Measurements from ENCODE around the gene AKAP13. TPM values are rescaled to one million over a fixed set of nuclear protein-coding genes. Genes with fewer than 3 reads are reported as not detected.

The AKAP13 gene
- total RNA-seq, 1 donor from 2014 or later = 284 TPM

DNA sequence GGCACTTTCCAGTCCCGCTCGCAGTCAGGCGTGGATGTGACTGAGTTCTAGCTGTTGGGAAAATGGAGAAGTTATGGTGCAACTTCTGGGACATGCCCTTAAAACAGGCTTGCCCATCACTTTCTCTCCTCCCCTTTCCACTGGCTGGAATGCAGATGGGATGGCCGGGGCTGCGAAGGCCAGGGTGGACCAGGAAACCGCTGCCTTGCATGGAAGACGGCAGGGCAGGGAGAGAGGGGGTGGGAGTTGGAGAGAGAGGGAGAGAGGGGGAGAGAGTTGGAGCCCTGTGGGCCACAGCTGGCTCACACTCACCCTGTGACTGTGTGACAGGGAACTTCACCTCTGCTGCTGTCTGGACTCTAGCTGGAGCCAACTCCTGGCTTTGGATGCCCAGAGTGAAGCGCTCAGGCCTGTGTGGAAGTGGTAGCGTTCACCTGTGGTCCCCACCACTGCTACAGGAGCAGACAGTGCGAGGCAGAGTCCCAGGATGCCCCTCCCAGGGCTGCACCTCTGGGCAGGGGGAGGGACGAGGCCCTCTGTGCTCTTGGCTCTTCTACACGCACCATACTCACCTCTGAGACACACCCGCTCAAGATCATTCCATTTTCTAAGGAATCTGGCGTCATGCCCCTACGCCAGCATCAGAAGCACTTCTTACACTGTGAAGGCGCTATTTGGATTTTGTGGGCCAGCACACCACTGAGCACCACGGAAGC, 377.7 kb downstream of the AKAP13 start:
- DNase-seq = no peak
- intact Hi-C loops (cut with micrococcal nuclease) = no loop called here
- ATAC-seq = peak; percentile 2

DNA sequence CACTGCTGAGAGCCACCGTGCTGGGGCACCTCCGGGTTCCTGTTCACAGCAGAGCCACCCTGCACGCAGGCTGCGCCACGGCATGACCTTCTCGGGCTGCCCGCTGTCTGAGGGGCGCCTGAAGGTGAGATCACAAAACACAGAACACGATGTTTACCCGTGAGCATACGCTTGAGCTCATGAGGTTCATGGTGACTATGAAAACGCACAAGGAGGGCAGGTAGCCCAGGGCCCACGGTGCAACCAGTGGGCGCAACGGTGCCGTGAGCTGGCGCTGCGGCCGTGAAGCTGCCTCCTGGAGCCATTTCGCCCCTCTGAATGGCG, 378.2 kb downstream of the AKAP13 start:
- intact Hi-C loops (cut with micrococcal nuclease) = no loop called here
- DNase-seq = no peak
- ATAC-seq = no peak

DNA sequence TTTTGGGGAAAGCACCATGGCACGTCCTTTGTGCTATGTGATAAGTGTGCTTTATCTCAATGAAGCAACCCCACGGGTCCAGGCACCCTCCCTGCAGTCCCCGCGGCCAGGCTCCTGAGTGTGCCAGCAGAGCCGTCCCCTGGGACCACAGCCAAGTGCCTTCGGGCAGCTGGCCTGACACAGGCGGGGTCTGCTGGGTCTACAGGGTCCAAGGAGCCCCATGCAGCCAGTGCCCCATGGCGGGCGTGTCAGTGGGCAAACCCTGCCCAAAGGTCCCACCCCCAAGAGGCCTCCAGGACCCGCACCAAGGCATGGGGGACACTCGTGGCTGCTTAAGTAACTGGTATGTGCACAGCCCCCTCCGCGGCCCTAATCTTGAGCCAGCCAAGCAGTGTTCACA, 379.0 kb downstream of the AKAP13 start:
- intact Hi-C loops (cut with micrococcal nuclease) = no loop called here
- ATAC-seq (peak; percentile 47), DNase-seq (peak; percentile 81)

DNA sequence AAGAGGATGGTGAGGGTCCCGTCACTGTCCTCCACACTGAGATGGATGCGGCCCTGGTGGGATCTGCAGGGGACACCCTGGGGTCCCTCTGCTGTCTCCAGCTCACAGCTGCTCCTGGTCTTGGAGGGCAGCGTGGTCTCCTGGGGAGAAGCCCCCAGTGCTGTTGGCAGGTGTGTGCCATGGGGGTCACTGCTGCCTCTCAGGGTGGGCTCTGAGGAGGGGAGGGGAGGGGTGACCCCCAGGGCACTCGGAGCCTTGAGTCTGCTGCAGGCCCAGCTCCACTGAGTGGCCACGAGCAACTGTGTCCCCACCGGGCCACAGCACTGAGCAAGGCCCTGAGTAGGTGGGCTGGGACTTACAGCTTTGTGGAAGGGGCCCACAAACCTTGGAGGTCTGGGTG, 379.6 kb downstream of the AKAP13 start:
- no peak for ATAC-seq
- no peak for DNase-seq
- intact Hi-C loops (cut with micrococcal nuclease) = no loop called here

DNA sequence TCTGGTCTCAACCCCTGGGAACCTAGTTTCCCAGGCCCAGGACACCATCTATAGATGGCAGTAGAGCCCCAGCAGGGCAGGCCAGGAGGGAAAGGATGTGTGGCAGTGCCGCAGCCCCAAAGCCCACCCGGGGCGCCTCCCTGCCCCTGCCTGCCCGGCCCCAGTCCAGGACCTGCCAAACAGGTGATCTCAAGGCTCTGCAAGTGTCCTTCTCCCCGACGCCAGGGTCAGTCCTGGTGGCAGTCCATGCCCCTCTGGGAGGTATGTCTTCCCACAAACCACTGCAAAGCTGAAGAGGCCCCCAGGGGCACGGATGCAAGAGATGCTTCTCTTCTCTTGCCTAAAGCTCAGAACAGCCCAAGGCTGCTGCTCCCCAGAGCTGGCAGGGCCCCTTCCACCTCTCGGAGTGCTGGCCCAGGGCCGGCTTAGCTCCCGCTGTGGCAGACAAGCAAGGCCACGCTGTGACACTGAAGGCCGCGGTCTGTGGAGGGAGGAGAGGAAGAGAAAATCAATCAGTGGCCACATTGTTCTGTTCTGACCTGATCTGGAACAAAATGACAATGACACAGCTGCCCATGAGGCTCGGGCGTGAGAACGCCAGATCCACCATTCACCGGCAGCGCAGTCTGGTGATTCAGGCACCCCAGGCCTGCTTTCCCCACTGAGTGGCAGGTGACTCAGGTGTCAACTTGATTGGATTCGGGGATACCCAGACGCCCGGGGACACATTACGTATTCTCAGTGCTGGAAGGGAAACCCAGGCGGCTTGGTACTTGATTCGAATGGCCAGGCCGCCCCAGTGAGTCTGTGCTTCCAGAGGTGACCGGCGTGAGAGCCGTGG, 380.3 kb downstream of the AKAP13 start:
- DNase-seq (no peak), ATAC-seq (no peak)
- intact Hi-C loops (cut with micrococcal nuclease) = no loop called here

DNA sequence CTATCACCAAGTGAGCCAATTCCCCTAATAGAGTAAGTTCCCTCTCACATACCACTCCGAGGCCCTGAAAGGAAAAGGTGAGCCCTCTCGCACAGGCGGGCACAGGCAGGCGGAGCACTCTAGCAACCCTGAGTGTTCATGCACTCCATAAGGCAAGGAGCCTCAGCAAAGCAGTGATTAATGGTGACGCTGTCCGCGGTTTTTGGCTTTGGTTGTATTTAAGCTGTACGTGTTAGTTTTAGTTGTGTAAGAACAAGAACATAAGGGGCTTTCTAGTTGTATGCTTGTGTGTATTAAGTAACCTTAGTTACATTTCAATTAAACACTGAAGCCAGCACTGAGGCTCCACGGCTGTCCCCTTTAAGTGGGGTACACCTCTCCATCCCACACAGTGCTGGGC, 381.2 kb downstream of the AKAP13 start:
- intact Hi-C loops (cut with micrococcal nuclease) = no loop called here
- DNase-seq (no peak), ATAC-seq (no peak)

DNA sequence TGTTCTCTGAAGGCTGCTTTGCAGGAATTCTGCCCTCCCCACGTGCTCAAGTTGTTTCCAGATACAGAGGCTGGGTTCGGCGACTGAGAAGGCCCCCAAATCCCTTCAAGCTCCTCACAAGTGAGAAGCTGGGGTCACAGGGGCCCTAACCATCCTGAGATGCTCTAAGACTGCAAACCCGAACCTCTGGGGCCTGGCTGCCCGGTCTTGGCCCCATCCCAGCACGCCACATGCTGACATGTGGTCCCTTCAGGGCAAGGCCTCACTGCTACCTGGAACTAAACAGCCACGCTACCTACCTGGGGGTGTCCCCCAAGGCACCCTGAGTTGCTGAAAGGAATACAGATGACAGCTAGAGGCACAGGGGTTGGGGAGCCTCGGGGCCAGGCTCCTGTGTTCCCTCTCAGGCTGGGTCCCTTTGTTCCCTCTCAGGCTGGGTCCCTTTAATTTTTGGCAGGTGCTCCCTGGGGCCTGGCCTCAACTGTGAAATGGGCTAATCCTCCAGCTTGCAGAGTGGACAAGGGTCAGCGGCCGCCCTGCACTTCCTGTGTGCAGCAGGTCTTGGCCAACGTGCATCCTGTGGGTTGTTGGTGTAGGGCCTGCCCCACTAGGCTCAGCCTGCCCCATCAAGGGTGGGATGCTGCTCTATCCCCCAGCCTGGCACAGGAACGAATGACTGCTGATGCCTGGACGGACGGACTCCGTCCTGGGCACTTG, 381.8 kb downstream of the AKAP13 start:
- intact Hi-C loops (cut with micrococcal nuclease) = no loop called here
- DNase-seq = peak; percentile 45
- ATAC-seq = no peak

DNA sequence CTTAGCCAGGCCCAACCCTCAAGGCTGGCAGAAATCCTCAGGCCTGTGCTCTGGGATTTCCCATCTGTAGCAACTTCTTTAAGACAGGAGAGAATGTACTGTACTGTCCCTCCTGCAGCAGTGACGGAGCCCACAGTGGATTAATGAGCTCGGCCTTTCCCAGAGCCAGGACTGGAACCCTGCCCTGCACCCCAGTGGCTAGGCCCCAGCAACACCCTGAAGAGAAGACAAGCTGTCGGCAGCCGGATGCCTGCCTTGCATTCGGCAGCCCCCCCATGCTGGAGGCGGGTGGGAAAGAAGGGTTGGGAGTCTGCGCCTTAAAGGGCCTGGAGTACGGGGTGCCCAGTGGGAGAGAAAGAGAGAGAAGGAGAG, 382.3 kb downstream of the AKAP13 start:
- DNase-seq (peak; percentile 78), ATAC-seq (peak; percentile 56)
- intact Hi-C loops (cut with micrococcal nuclease) = no loop called here

DNA sequence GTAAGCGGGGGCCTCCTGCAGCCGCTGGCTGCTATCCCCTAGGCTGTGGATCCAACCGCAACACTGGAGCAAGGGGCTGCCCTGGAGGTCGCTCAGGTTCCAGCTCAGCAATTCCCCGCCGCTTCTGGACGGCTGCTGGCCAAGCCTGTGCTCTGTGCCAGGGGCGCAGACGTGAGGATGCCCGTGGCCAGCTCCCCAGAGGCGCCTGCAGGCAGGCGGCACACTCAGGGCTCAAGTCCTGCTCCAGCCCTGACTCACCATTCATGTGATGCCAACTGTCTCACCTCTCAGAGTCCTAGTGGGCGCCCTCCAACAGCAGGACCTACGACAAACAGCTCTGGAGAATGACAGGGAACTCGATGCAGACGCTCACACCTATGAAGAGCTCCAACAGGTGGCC, 382.8 kb downstream of the AKAP13 start:
- intact Hi-C loops (cut with micrococcal nuclease) = no loop called here
- DNase-seq (peak; percentile 84), ATAC-seq (peak; percentile 82)

DNA sequence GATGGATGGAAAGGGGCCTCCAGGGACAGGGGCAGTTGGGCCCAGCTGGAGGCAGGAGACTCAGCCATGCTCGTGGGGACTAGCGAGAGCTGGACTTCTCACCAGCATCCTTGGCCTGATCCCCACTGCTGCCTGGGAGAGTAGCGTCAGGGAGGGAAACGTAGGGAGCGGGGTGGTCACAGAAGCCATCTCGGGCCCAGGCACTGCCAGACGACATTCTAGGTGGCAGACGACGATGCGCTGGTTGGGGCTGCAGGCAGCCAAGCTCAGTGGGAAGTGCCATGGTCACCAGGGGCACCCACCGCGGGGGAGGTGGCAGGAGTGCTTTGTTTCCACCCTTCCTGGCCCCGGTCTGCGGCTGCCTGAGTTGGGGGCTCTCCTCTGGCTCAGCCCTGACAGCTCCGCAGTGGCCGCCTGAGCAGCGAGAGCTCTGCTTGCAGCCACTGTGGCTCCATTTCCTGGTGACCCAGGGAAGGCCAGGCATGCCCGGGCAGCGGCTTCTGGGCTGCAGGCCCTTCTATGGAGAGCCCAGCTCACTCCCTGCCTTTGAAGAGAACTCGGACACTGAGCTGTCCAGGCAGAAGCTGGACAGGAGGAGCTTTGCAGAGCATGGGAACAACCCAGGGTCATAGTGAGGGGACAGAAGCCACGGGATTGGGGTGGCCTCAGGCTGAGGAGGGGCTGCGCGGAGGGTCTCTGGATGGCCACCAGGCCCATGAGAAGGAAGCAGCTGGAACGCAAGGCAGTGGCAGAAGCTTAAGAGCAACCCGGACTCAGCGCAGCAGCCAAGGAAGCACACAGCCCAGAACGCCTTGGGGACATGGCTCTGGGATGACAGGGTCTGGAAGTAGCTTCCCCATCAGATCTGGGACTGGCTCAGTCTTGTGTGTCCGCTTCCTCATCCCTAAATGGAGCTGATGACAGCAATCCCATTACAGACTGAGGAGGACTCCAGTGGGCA, 383.6 kb downstream of the AKAP13 start:
- peak; percentile 42 for DNase-seq
- intact Hi-C loops (cut with micrococcal nuclease) = no loop called here
- ATAC-seq = peak; percentile 1

DNA sequence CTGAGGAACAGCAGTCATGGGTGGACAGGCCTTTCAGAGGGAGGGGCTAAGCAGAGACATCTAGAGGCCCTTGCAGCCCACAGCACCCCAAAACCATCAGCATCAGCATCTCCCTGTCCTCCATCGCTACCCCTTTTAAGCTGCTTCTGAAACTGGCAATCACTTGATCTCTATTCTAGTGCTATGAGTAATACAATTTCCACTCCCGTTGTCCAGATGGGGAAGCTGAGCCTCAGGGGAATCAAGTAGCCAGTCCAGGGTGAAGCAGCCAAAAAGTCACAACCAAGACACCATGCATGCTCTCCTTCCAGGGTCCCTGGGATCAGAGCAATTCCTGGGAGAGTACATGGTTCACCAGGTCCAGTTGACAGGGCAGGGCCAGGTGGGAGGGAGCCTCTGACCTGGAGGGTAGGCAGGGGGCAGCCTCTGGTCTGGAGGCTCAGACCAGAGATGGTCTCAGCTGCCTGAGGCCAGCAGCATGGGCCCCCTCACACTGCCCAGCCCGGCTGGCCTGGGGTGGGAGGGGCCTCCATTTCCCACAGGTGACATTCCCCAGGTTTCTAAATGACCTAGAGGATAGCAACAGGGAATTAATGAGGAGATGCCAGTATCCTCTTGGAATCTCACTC, 384.4 kb downstream of the AKAP13 start:
- intact Hi-C loops (cut with micrococcal nuclease) = no loop called here
- ATAC-seq (peak; percentile 15), DNase-seq (no peak)

DNA sequence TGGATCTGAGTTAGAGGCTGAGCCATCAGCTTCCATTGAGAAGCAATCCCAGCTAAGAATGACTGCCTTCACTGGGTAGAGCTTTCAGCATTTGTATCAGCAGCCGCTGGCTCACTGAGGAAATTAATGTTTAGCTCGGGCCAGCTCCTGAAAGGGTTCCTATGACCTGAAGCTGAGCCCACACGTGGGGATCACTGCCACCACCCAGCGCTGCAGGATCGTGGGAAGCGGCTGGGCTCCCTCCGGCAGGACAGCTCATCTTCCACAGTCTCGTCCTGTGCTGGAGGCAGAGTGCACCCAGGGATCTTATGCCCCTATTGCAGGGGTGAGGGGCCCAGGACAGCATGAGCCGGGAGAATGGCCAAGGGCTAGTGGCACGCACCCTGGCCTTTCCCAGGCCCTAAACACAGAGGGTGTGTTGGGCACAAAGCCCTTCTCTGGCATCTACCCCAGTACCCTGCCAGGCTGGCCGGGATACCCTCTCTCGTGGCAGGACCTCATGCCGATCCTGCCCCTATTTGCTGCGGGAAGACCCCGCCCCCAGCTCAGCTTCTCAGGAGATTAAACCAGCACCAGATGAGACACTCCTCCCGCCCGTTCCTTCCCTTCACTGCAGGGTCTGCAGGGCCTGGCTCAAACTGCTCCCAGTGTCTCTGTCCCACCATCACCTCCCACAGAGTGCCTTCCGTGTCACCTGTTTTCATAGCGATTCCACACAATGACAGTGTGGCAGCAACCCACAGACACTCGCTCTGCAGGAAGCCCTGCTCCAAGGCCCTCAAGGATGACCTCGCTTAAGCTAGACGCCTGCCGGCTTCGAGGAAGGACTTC, 385.8 kb downstream of the AKAP13 start:
- ATAC-seq (no peak), DNase-seq (no peak)
- intact Hi-C loops (cut with micrococcal nuclease) = no loop called here

DNA sequence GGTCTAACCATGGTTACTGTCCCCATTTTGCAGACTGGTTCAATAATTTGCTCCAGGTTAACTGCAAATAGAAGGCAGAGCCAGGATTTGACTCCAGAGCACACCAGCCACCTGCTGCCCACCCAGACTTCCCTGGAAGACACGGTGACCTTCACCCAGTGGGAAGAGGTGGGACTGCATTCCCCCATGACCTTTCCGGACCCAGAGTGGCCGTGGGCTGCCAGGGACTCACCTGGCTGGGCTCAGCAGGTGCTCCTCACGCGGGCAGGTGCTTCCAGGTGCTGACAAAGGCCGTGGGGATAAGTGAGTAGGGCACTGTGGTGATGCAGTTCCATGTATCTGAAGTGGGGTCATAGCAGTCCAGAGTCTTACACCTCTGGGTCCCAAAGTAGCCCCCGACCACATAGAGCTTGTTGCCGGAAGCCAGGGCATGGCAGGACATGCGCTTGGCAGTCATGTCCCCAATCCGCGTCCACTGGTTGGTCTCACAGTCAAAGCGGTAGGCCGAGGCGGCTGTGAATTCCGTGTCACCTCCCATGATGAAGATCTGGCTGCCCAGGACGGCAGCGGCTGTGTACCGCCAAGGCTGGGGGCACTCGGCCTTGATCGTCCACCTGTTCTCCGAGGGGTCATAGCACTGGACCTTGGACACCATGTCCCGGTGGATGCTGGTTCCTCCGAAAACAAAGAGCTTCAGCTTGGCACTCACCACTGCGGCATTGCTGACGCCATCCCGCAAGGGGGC, 387.6 kb downstream of the AKAP13 start:
- no peak for DNase-seq
- intact Hi-C loops (cut with micrococcal nuclease) = no loop called here
- no peak for ATAC-seq

DNA sequence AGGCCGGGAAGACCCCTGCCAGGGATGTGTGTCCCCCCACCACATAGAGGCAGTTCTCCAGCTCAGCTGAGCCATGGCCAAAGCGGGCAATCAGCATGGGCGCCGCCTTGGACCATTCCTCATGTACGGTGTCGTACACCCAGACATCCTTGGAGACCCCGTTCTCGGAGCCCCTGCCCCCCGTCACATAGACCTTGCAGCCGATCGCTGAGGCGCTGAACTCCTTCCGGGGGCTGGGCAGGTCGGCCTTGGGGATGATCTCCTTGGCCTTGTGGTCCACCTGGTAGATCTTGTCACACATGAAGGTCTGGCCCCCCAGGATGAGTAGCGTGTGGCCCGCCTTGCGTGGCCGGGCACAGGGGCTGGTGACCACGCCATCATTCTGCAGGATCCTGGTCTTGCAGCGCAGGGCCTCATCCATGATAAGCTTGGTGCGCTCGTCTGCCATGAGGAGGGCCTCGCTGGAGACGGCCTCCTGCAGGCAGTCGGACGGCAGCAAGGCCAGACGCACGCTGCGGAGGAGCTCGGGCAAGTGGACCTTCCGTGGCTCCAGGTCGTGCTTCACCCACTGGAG, 388.3 kb downstream of the AKAP13 start:
- no peak for ATAC-seq
- intact Hi-C loops (cut with micrococcal nuclease) = no loop called here
- DNase-seq = no peak

DNA sequence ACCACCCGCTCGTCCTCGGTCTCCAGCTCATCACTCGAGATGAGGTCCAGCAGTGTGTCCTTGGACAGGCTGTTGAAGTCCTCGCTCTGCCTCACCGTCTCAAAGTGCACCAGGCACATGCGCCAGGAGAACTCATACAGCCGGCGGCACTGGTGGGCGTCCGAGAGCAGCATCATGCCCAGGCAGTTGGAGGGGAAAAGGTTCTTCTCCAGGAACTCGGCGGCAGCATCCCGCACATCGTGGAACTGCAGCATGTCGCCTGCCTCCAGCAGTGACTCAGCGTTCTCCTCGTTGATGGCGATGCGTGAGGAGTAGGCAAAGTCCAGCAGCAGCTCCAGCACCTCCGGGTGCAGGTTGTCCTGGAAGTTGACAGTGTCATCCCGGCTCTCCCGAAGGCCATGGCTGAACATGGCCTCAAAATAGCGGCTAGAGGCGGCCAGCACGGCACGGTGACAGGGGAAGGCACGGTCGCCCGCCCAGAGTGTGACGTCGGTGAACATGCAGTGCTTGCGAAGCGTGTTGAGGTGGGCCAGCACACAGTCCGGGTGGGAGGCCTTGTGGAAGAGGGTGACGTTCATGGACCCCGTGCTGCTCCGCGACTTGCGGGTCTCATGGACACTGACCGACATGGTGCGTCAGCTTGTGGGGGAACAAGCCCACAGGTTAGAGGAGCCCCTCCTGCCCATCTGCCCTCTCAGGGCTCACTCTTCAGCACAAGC, 388.9 kb downstream of the AKAP13 start:
- no peak for DNase-seq
- intact Hi-C loops (cut with micrococcal nuclease) = no loop called here
- no peak for ATAC-seq

All from left ventricle myocardium superior (tissue), 1 donor.